ENCODE measurements around the gene CSNK2A2.

DNA sequence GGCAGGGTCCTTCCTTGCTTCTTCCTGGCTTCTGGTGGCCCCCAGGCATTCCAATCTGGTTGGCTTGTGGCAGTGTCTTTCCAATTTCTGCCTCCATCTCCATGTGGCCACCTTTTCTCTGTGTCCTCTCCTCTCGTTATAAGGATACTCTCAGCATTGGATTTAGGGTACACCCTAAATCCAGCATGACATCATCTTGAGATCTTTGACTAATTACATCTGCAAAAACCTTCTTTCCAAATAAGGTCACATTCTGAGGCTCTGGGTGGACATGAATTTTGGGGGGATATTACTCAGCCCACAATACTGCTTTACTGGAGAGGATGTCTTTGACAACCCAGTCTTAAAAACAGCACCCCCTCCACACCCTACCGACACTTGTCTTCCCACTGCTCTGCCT is 49.8 kb downstream of the CSNK2A2 start:
- TF ChIP-seq, protein P1, sequence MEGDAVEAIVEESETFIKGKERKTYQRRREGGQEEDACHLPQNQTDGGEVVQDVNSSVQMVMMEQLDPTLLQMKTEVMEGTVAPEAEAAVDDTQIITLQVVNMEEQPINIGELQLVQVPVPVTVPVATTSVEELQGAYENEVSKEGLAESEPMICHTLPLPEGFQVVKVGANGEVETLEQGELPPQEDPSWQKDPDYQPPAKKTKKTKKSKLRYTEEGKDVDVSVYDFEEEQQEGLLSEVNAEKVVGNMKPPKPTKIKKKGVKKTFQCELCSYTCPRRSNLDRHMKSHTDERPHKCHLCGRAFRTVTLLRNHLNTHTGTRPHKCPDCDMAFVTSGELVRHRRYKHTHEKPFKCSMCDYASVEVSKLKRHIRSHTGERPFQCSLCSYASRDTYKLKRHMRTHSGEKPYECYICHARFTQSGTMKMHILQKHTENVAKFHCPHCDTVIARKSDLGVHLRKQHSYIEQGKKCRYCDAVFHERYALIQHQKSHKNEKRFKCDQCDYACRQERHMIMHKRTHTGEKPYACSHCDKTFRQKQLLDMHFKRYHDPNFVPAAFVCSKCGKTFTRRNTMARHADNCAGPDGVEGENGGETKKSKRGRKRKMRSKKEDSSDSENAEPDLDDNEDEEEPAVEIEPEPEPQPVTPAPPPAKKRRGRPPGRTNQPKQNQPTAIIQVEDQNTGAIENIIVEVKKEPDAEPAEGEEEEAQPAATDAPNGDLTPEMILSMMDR (IDR thresholded peaks at IDR 0.05; ENCODE audit: low read depth, low read length), result no peak
- TF ChIP-seq POLR2A (IDR thresholded peaks at IDR 0.05; ENCODE audit: extremely low read depth, insufficient read length), result no peak
- TF ChIP-seq, protein P2, sequence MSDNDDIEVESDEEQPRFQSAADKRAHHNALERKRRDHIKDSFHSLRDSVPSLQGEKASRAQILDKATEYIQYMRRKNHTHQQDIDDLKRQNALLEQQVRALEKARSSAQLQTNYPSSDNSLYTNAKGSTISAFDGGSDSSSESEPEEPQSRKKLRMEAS (IDR thresholded peaks at IDR 0.05; ENCODE audit: low read depth, low read length), result no peak

Data from NB4 (cell line).